Raji (cell line): ENCODE results near the gene CRHR1.

Experiments
- POLR2A ChIP-seq: IDR thresholded peaks from 2 replicates; pipeline ENCODE4 v1.6.1; 2011; ENCODE audit warnings: low read depth, low read length, control low read depth; ENCODE audit not compliant: insufficient read depth

The CRHR1 gene

DNA sequence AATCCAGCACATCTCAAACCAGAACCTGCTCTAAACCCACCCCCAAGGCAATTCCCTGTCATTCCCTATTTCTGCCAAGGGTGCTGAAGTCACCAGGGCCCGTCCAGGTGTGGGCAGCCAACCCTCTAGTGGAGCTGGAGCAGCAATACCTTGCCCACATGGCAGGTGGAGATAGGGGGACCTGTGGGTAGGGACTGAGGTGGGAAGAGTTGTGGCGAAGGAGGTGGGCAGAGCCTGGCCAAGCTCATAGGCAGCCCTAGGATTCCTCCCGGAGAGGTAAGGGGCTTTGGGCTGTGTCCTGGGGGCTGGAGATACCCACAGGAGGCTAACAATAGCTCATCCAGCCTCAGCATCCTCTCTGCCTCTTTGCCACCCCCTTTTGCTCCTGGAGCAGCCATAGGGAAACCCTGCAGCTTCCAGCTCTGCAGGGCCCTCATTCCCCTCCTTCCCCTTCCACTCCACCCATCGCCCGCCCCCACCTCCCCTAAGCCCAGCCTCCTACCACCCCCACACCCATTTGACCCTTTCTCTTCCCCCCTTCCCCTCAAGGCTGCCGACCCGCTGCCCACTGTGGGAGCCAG is 30.4 kb upstream of the CRHR1 start:
- no peak for TF ChIP-seq POLR2A

DNA sequence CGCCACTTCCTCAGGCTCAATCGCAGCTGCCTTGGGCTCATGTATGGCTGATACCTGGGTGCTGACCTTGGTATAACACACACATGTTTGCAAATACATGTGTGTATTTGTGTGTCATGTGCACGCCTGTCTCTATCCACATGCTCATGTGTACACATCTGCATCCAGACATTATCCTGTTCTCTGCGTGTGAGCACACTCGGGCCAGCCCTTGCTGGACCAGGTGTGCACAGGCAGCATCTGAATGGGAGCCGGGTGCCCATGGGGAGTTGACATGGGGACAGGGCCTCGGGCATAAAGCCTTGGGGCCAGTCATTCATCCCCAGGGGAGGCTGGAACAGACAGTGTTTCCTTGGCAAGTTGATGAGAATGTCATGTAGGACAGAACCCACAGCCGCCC is 29.1 kb upstream of the CRHR1 start:
- TF ChIP-seq POLR2A, result no peak

DNA sequence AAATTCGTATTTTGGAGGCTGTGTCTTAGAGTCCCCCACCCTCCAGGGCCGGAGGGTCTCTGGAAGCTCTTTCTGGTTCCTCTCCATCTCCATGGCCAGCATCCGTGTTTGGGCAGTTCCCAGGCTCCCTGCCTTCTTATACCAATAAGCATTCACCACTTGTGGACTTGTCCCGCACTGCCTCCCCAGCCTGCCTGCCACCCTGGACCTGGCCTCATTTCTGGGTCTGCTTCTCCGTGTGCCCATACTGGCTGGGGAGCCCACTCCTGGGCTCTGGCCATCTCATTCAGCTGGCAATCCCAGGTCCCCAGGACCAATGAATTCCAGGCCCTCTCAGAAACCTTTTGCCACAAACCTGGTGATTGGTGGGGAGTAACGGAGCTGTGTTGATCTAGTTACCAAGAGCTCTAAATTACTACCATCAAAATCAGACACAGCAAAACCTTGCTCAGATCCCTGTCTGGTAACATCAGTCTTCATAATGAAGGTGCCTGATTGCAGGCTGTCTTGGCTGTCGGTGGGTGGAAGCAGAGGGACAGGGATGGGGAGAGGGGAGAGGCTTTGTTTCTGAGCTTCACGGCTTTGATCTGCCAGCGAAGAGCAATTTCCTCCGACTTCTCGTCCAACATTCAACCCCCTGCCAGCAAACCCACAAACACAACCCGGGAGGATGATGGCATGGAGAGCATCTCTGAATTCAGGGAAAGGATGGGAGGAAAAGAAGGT is 27.7 kb upstream of the CRHR1 start:
- no peak for TF ChIP-seq POLR2A

DNA sequence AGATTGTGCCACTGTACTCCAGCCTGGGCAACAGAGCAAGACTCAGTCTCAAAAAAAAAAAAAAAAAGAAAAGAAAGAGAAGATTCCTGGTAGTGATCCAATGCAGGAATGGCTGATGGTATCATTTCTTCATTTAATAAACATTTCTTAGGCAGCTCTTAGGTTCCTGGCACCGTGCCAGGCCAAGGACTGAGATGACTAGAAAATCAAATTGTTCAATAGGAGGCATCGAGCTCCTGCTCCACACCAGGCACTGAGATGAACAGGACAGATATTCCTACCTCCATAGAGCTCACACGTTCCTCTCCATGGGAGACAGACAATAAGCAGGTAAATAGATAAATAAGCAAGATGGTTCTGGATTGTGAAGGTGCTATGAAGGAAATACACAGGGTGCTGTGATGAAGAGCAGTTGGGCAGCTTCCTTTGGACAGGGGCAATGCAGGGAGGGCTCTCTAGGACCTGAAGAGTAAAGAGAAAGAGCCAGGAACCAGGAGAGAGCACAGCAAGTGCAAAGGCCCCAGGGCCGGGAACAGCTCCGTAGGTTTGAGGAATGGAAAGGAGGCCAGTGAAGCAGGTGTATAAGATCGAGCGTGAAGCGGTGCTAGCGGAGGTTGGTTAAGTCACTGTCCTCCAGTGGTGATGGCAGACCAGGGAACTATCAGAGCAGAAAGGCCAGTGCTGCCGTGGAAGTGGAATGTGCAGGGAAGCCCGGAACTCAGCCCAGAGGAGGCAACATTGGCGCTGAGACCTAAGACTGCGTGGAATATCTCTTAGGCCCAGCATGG is 26.5 kb upstream of the CRHR1 start:
- no peak for TF ChIP-seq POLR2A

DNA sequence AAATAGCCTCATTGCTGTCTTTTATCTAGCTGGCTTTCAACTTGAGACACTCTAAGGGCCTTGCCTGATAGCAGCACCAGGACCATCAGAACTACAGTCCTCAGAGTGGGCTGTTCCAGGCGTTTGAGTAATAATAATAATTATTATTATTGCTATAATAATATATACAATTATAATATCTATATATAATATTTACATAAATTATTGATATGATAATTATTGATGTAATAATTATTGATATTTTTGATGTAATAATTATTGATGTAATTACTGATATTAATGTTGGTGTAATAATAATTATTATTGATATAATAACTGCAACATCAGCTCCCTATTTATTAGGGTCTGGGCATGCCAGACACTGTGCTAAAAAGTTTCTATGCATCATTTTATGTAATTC is 25.6 kb upstream of the CRHR1 start:
- no peak for TF ChIP-seq POLR2A

DNA sequence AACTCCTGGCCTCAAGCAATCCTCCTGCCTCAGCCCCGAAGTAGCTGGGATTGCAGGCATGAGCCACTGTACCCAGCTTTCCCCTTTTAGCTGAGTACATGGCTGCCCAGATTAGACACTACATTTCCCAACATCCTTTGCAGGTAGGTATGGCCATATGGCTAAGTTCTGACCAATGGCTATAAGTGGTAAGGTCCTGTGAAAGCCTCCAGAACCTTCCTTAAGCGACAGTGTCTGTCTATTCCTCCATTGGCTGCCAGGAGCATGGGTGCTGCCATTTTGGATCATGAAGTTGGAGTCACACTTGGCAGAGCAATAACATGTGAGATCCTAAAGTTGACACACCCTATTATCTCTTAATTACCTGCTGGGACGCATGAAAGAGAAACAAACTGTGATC is 24.4 kb upstream of the CRHR1 start:
- no peak for TF ChIP-seq POLR2A

DNA sequence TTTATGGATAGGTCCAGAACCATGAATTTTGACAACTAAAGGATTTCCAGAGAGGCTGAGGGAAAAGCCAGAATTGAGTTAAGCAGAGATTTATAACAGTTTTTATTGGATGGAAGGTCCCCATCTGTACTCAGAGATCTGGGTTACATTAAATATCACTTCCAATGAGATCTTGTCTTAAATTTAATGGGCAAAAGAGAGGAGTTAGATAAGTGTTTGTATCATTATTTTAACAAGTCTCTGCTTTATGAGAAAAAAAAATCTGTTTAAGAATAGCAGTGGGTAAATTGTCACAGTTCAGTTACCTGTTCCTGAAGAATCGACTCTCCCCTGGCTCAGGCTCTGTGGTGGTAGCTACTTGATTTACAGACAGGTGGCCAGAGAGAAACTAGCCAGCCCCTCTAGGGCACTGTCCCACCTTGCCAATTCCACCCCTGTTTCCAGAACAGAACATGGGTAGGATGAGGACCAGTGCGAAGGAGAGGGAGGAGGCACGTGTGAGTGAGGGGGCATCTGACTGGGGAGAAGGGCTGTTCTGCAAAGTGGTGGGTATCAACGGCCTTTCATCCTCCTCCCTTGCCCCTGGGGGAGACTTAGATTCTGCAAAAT is 22.1 kb upstream of the CRHR1 start:
- no peak for TF ChIP-seq POLR2A

DNA sequence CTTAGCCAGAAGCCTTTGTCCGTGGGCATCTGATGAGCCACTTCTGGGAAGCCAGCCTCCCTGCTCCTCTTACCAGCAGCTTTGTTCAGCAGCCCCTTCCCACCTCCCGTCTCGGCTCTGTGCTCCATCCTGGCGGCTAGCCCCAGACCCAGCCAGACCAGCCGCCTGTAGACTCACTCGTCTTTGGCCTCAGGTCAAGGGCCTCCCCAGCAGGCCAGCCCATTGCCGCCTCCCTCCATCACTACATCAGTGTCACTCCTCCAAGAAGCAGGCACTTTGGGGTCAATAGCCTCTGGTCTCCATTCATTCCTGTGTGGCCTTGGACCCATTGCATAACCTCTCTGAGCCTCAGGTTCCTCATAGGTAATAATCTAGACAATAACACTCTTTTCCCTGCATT is 20.9 kb upstream of the CRHR1 start:
- TF ChIP-seq POLR2A, result no peak

DNA sequence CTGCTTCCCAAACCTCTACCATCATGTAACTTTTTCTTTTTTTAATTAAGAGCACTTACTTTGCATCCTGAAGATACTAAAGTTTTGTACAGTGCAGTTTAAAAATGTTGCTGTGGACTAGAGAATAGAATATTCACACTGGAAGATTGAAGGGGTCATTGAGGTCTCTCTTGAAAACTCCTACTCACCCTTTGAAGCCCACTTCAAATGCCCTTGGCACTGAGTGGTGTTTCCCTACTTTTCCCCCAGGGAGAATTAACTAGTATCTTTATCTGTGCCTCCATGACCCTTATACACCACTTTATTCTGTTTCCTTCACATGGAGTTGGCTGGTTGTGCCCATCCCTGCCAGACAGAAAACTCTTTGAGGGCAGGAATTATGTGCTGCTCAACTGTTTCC is 19.6 kb upstream of the CRHR1 start:
- TF ChIP-seq POLR2A, result no peak

DNA sequence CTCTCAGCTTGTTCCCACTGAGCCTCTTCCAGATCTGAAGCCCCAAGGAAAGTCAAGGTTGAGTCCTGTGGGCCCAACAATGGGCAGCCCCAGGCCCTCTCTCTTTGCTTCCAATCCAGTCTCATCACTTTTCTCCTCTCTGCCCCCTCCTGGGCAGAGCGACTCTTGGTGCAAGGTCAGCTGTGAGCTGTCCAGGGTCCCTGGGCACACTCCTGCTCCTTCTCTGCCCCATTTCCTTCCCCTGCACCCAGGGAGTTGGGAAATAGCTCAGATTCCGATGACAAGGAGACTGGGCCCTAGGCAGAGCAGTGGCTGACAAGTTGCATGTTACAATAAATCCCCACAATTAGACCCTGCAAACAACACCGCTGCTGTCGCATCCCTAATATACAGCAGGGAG is 16.1 kb upstream of the CRHR1 start:
- no peak for TF ChIP-seq POLR2A

DNA sequence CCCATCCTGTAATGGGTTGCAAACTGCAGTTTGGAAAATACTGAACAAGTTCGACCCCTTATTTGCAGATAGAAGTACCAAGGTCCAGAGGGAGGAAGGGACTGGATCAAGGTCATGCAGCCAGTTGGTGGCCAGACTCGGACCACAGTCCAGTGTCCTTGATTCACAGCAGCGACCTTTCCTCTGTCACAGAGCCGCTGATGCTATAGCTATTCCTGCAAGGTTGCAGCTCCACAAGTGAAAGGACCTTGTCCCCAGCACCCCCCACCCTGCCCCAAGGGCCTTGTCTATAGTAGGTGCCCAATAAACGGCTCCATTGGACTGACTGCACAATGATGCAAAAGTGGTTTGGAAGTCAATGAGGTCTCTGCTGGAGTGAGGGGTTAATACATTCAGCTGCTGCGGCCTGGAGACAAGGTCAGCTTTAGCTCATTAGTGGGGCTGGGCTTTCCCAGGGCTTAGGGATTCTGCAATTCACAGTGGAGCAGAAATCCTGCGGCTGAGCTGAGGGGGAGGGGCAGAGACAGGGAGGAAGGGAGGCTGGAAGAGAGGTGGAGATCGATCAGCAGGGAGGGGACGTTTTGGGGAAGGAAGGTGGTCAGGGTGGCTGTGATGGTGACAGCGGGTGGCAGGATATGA is 13.4 kb upstream of the CRHR1 start:
- TF ChIP-seq POLR2A, result no peak

DNA sequence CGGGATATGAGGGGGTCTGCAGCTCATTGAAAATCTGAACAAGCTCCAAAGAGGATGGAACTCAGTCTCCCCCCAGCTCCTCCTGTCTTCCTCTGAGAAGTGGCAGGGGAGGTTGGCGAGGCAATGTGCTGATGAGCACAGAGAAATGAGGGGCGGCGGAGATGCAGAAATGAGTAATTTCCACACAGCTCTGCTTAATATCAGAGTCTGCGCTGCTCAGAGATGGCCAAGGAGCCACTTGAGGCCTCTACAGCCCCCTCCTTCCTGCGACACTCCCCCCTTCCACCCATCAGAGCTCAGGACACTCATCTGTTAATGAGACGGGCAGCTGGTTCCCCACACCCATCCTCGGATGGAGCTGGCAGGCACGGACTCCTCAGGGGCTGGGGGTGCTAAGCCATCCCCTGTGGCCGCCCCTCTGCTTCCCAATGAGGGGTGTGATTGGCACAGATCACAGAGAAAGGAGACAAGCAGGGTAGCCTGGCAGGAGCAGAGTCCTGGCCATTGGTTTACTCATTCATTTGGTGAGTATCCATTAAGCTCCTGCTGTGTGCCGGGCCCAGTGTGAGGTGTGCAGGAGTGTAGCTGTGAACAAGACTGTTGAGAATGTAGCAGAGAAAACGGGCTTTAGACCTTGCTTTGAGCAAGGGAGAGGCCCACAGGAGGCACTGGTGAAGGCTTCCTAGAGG is 12.7 kb upstream of the CRHR1 start:
- no peak for TF ChIP-seq POLR2A

DNA sequence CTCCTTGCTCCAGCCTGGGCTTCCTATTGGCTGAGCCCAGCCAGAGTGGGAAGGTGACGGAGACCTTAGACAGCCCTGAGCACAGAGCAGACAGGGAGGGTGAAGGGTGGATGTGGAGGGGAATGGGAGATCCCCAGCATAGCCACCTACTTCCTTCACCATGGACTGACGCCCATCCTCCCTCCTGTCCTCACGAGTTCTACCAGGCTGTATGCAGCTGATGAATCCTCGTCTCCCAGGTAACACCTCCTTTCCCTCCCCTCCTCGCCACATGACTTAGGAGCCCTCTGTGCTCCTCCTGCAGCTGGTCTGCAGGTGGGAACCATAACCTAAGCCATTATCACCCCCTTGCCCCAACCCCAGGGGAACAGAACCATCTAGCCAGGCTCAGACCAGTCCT is 9.0 kb upstream of the CRHR1 start:
- TF ChIP-seq POLR2A, result no peak

DNA sequence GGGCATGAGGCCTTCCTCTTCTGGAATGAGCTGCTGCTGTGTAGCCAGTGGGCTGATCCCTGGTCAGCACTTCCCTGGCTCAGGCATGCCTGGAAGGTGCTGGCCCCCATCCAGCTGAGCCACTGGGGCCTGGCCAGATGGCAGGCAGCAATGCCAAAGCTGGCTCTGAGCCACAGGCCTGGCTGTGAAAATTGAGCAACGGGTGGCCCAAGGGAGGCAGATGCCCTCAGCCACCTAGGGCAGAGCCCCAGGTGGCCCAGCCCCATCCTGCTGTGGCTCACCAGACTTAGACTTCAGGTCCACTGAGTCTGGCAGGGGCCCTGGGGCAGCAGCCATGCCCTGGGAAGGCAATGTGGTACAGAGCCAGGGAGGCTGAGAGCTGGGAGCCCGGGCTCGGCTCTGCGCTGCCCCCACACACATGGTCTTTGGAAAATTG is 8.5 kb upstream of the CRHR1 start:
- no peak for TF ChIP-seq POLR2A

DNA sequence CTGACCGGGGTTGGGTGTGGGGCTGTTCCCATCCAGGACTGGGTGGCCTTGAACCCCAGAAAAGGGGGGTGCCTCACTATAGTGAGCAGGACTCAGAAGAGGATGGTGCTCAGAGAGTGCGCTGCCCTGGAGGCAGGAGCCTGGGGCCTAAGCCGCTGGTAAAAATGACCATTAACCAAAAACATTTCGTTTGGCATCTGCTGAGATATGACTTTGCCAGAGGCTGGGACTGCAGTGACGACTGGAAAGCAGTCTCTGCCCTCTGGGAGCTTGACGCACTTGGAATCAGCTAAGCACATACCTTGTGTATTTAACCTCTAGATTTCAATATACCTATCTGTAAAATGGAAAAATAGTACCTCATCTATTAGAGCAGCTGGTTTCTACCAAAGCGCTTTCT is 7.2 kb upstream of the CRHR1 start:
- TF ChIP-seq POLR2A, result no peak
